GM21423 (cell line): ENCODE measurements around the gene NLRP3.
"Not testable (repeated sequence)": the region's sequence is repeated elsewhere in the genome, so short reads cannot be mapped to it uniquely, and the experiment has no call there.

Experiments used
- ATAC-seq: cut with Tn5 transposase; IDR thresholded peaks from one replicate; pipeline ENCODE4 v1.9.1; 2021; ENCODE audit warnings: mild to moderate bottlenecking, moderate library complexity; ENCODE audit not compliant: unreplicated experiment

Gene NLRP3

GRCh38 chr1:247390116-247390791 is 25.7 kb upstream of the NLRP3 start:
- peak; percentile 100 for ATAC-seq

DNA sequence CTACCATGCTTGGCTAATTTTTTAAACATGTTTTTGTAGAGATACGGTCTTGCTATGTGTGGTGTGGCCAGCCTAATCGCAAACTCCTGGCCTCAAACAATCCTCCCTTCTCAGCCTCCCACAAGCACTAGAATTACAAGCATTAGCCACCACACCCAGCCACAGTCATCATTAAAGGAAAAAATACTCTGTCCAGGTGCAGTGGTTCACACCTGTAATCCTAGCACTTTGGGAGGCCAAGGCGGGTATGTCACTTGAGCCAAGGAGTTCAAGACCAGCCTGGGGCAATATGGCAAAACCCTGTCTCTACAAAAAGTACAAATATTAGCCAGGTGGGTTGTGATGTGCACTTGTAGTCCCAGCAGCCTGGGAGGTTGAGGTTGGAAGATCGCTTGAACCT is 25.0 kb upstream of the NLRP3 start:
- ATAC-seq: no peak

GRCh38 chr1:247392088-247392487 is 23.9 kb upstream of the NLRP3 start:
- no peak for ATAC-seq

GRCh38 chr1:247395075-247395474 is 20.9 kb upstream of the NLRP3 start:
- not testable (repeated sequence) for ATAC-seq

DNA sequence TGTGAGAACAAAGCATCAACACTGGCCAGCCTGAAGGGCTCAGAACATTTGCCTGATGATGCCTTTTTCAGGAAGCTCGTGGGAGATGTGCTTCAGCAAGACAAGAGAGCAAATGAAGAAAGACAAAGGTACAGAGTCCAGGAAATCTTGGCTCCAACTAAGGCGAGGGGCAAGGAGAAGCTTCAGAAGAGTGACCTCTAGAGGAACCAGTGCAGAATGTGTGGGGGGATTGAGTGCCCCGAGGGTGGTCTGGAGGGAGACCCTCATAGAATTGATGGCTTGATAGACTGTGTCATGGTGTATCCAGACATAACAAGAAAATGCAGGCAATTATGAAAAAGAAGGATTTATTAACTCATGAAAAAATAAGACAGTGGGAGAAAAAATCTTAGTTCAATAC is 15.3 kb upstream of the NLRP3 start:
- no peak for ATAC-seq

DNA sequence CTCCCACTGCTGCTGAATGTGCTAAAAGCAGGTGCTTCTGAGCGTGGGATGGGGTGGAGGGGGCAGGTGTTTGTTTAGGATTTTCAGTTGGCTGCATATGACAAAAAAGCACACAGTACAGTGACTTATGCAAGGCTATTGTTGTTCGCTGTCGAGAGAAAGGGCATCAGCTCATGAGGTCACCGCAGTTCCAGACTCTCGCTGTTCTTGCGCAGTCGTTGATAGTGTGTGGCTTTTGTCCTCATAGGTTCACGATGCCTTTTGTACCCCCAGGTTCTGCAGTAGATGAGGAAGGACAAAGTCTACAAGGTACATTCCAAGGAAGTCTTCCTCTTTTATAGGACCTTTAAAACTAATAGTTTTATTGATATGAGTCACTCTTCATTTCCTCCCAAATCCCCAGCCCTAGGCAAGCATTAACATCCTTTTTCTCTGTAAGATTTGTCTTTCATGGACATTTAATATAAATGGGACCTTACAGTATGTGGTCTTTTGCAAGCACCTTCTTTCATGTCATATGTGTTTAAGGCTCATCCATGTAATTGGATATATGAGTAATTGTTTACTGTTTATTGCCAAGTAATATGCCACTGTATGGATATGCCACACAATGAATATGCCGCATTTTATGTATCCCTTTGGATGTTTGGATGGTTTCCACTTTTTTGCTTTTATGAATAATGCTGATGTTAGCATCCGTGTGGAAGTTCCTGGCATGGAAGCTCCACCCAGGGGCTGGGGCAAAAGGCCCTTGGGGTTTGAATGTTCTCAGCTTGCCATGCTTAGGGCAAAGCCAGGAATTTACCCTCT is 14.5 kb upstream of the NLRP3 start:
- no peak for ATAC-seq

DNA sequence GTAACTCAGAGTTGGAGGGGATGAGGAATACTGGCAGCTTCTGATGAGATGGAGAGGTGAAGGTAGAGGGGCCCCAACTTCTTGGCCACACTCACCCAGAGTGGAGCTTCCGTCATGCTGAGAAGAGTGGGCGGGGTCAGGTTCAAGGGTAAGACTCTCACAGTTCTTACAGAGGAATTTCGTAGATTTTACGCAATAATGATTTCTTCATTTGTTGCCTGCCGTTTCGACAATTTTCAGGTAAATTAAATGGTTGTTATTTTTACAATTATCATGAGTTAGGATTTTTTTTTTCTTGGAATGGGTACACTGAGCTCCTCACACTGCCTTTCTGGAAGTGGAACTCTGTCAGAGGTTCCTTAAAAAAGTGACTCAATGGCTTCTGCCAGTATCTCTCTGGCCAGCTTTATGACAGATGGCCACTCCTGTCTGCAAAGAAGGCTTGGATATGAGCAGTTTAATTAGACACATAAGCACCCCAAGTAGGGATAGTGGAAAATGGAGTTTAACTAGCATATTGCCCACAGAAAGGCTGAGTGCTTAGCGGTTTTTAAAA is 13.8 kb upstream of the NLRP3 start:
- ATAC-seq: no peak

DNA sequence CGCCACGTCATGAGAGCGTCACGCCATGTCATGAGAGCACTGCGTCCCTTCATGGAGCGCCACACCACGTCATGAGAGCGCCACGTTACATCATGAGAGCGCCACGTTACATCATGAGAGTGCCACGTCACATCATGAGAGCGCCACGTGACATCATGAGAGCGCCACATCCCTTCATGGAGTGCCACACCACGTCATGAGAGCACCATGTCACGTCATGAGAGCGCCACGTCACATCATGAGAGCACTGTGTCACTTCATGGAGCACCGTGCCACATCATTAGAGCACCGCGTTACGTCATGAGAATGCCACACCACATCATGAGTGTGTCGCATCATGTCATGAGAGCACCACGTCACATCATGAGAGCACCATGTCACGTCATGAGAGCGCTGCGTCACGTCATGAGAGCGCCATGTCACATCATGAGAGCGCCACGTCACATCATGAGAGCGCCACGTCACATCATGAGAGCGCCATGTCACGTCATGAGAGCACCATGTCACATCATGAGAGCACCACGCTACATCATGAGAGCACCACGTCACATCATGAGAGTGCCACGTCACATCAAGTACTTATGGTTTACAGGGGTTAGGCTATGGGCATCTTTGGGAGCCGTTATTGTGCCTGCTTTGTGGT is 9.8 kb upstream of the NLRP3 start:
- no peak for ATAC-seq

DNA sequence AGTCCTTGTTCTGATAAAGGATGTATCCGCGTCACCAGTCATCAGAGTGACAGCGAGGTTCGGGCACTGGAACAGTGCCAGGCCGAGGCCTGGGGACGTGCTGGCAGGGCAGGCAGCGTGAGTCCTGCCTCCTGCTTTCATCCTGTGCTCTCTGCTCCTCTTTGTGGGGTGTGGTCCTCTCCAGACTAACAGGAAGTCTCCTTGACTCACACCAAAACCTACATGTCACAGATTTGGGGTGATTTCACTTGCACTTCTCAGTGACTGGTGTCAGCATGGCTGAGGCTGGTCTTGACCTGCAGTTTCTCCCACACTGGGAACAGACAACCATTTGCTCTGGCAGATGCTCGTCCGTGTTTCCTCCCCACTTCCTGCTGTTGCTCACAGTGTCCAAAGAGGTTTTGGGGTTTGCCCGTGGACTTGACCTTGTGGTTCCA is 8.8 kb upstream of the NLRP3 start:
- peak; percentile 88 for ATAC-seq

- no peak for ATAC-seq
Observed at GRCh38 chr1:247408100-247408499, 7.9 kb upstream of the NLRP3 start.

- peak; percentile 71 for ATAC-seq
Observed at GRCh38 chr1:247409869-247410544, 6.0 kb upstream of the NLRP3 start.

DNA sequence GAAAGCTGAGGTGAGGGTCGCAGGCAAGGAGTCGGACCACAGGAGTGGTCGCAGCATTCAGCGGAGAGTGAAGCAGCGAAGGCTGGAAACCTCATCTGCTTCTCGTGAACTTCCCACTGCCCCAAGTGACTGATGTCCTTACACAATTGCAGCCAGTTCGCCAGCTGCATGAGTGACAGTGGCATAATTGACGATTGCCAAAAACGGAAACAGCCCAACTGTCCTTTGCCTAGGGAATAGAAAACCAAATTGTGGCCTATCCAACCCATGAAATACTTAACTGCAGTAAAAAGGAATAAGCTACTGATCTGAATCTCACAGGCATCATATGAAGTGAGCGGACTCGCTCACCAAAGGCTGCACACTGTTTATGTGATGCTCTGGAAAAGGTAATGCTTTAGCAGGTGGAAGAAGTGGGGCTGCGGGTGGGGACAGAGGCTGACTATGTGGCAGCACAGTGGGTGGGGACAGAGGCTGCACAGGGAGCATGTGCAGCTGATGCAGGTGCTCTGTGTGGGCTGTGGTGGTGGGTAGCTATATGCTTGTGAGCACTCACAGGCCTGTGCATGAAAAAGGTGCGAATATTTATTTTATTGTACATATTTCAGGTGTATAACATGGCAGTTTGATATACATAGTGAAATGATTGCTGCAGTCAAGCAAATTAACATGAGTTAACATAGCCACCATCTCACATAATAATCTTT is 4.2 kb upstream of the NLRP3 start:
- ATAC-seq: no peak

GRCh38 chr1:247417831-247418230 is 1.9 kb downstream of the NLRP3 start:
- ATAC-seq: no peak

- ATAC-seq: no peak
Observed at GRCh38 chr1:247419336-247419735, 3.4 kb downstream of the NLRP3 start.

- ATAC-seq: no peak
Observed at GRCh38 chr1:247421074-247421473, 5.1 kb downstream of the NLRP3 start.

DNA sequence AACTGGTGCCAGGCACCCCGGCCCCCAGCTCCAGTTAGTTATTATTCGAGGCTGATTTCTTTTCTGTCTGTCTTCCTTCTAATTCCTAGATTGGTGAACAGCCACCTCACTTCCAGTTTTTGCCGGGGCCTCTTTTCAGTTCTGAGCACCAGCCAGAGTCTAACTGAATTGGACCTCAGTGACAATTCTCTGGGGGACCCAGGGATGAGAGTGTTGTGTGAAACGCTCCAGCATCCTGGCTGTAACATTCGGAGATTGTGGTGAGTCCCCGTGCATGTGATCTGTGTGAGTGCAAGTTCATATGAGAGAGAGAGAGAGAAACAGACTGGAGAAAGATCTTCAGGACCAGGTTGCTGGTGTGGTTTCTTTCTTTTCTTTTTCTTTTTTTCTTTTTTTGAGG is 13.5 kb downstream of the NLRP3 start:
- no peak for ATAC-seq

DNA sequence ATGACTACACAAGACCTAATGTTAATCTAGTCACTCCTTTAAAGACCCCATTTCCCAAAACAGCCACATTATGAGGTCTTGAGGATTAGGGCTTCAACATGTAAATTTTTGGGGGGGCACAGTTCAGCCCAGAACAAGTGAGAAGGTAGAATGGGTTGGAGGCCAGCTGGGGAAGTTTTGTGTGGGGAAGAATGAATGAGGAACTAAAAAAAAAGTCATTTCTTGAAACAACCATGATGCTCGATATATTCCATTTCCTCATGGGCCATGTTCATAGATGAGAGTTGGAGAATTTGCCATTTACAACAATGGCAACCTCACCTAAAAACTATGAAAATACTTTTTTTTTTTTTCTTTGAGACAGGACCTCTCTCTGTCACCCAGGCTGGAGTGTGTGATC is 14.5 kb downstream of the NLRP3 start:
- no peak for ATAC-seq

- no peak for ATAC-seq
Observed at GRCh38 chr1:247431643-247432042, 15.7 kb downstream of the NLRP3 start.

- ATAC-seq: no peak
Observed at GRCh38 chr1:247434005-247434404, 18.0 kb downstream of the NLRP3 start.

DNA sequence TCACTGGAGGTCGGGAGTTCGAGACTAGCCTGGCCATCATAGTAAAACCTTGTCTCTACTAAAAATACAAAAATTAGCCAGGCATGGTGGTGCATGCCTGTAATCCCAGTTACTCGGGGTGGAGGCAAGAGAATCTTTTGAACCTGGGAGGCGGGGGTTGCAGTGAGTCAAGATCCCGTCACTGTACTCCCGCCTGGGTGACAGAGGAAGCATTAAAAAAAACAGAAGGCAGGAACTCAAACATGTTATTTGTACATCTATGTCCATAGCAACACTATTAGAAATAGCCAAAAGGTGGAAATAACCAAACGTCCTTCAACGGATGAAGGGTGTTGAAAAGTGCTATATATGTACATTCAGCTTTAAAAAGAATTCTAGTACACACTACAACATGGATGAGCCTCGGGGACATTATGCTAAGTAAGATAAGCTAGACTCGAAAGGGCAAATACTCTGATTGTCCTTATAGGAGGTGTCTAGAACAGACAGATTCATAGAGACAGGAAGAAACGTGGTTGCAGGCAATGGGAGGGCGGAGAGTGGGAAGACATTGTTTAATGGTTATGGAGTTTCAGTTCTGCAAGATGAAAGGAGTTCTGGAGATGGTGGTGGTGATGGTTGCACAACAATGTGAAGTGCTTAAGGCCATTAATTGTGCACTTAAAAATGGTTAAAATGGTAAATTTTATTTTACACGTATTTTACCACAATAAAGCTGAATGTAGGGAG is 19.2 kb downstream of the NLRP3 start:
- ATAC-seq: no peak
